Pulmonary artery endothelial cell (primary cell): Measurements from ENCODE around the gene ALX4. TPM values are rescaled to one million over a fixed set of nuclear protein-coding genes. Genes with fewer than 3 reads are reported as not detected.

Experiments used
- DNase-seq: peaks from one replicate; pipeline ENCODE4 v3.0.0-alpha.2; 2011; ENCODE audit warnings: low read depth, low spot score
- total RNA-seq: library from RNA; depleted of rRNA; stranded (reverse); fragments of >200 nt; gene quantifications from 2 replicates; pipeline ENCODE4 v1.2.3, GENCODE V29; 2014

ALX4 gene
- not detected in 2 replicates for total RNA-seq

DNA sequence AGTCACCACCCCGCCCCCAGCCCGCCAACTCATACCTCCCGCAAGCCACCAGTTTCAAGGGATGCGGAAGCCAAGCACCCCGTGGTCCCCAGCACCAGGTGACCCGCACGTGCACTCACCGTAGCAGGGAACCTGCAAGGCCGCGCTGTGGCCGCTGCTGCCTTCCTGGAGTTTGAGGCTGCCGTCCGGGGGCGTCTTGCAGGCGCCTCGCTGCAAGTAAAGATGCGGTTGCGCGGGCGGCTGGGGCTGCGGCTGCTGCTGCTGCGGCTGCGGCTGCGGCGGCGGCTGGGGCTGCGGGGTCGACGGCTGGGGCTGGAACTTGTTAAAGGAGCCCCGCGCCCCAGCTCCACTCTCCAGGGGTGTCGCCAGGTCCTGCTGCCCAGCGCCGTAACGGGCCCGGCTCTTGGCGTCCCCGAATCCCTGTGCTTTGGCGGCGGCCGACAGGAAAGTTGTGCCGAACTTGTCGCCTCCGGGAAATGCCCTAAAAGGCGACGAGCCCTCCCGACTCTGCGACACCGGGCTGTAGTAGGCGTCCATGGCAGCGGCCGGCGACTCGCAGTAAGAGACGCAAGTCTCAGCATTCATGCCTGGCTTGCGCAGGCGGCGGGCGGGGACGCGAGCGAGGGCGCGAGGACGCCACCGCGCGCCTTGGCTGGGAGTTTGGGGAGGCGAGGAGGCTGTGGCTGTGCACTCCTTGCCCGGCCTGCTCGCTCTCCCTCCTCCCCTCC, at the start of gene ALX4:
Gene ALX4 (minus strand): TSS at position 662 of the 728 bp plus-strand sequence. CDS start 77 bp downstream, at position 585.
- no peak for DNase-seq

DNA sequence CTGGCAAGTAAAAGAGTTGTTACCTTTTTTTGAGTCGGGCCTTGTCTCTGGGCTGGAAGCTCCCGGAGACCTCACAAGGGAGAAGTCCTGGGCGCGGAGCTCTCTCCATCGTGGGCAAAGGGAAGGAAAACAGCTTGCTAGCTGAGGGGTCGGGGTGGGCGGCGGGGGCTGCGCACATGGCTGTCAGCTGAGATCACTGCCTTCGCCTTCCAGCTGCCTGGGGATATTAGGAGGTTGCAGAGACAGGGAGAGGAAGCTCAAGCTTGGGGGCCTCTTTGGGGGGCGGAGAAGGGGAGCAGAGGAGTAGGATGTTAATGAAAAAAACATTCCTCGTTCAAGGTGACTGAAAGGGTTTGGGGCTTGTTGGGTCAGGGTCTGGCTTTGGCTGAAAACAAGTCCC, 49.2 kb upstream of the ALX4 start:
- DNase-seq: no peak

DNA sequence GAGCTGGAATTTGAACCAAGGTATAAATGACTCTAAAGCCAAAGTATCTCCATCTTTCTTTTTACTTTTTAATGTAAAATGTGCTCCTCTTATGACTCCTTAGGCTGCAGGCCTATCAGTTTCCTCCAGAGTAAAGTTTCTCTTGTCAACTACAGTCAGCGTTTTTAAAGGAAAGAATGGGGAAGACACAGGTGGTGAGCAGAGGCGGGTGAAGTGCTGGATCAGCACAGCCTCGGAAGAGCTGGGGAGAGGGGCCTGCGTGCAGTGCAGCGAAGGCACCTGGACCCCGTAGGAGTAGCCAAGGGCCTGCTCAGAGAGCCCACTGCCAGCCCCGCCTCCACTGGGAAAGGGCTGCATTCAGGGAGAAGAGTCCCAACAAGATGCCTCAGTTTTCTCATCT, 48.8 kb upstream of the ALX4 start:
- DNase-seq: no peak

DNA sequence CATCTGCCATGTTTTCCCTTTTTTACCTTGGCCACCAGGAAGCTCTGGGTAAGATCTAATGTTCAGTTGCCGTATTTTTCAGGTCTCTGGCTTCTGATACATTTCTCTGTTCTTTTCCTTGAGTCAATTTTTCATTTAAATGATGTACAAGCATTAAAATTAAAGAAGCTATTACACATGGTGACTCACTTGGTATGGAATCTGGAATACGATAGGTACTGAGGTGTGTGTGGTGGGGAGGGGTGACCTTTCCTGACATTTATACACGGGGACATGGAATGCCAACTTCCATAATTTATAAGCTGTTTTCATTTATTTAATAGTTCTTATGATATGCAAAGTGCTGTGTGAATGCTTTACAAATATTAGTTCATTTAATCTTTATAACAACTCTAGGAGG, 47.8 kb upstream of the ALX4 start:
- DNase-seq: no peak

DNA sequence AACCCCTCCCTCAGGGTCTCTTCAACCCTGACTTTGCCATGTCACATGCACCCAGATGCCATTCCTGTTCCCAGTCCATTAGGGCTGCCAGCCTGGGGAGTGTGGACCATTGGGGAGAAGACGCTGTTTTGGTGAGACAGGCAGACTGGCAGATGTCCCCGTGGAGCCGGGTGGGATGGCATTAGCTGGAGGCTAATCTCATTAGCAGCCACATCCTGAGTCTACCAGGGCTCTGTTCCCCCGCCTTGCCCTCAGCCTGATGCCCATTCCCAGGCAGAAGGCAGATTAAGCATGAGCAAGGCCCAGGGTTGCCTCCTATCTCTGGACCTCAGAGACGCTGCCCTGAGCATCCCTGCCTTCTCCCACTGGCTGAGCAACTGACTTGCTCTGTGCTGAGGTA, 46.4 kb upstream of the ALX4 start:
- DNase-seq: no peak

DNA sequence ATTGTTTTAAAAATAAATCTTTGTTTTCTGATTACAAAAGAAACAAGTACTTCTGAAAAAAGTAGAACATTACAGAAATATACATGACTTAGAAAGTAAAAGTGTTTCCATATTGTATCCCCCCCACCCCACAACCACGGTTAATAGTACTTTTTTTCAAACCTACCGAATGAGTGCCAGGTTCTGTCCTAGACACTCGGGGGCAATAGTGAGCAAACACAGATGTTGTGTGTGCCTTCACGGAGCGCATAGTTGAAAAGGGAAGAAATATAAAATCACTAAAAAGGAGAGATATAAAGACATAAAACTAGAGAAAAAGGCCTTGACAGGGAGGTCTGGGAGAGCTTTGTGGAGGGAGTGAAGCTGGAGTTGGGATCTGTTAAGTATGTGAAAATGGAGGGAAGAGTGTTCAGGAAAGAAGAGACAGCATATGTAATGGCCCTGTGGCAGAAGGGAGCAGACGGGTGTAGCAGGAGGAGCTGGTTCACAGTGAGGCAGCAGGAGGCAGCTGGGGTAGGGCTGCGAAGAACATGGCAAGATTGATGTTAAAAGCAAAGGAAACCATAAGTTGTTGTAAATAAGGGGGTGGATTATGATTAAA, 42.1 kb upstream of the ALX4 start:
- DNase-seq: no peak

DNA sequence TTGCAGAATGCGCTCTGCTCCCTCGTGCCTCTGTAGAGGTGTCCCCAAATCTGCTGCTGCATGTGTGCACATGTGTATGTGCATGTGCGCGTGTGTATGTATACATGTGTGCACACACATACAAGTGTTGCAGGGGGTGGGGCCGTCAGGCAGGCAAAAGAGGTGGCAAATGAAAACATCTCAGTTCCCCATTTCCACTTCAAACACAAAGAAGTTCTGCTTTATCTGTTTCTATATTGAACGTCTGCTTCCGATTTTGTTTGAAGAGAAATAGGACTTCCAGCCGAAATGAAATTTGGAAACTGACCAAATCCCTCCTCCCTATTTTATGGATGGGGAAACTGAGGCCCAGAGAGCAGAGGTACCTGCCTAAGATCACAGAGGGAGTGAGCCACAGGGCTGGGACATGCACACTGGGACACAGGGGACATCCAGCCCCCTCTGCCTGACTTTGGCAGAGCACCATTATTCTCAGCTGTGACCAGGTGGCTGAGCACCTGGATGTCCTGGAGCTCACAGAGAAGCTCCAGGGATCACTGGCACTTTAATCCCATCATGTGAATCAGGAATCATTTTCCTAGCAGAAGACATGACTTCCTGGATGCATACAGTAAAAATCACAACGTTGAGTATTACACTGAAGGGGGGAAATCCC, 41.2 kb upstream of the ALX4 start:
- no peak for DNase-seq

DNA sequence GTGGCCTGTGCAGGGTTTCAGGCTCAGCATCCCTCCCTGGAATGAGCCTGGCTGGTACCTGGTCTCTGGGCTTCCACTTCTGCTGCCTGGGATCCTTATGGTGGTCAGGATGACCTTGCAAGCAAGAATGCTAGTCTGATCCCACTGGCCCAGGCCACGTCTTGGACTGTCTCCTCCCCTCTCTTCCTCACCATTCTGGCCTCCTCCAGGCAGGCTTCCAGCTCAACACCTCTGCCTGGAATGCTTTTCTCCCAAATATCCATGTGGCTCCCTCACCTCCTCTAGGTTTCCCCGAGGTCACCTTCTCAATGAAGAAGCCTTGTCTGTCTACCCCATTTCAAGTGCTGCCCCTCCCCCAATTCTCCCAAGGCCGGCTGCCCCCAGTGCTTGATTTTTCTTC, 39.4 kb upstream of the ALX4 start:
- DNase-seq: no peak

DNA sequence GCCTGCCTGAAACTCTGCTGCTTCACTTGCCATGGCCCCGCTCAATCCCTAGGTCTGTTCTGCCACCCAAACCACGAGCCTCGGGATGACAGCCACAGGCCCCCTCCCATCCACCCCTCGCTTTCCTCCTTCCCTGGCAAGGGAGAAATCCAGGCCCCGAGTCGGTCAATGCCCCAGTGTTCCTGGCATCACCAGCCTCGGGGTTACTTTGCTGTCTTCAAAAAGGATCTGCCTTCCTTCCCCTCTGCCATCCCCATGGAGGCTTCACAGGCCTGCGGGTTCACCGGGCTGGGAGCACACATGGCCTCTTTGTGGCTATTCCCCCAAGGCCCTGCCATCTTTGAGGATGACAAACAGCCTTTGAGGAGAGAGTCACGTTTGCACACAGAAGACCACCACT, 38.8 kb upstream of the ALX4 start:
- DNase-seq: no peak

DNA sequence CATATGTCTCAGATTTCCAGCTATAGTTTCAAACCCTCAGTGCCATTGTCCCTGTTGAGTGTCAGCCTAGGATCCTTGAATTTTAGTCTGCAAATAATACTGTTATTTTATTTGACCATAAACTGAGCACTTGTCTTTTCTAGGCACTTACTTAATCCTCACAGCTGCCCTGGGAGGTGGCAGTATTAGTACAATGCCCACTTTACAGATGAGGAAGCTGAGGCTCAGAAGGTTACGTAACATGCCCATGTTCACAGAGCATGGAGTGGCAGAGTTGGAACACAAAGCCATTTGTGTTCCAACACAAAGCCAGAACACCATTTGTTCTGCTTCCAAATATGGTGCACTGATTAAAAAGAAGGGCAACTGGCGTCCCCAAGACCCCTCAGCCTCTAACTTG, 38.2 kb upstream of the ALX4 start:
- no peak for DNase-seq

DNA sequence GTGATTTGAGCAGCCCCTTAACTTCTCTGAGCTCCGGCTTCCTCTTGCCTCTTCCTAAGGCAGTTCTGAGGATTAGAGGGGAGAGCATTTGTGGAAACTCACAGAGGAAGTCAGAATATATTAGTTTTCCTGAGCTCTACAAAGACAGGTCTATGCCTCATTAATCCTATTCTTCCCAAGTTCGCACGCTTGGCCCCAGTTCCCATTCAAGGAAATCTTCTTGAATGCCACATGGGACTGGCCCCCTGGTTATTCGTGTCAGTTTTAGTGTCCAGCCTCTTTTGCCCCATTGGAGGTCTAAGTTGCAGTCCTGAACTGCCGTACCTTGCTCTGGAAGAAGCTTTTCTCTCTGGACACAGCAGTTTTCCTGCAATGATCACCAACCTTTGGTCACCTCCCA, 37.6 kb upstream of the ALX4 start:
- no peak for DNase-seq

DNA sequence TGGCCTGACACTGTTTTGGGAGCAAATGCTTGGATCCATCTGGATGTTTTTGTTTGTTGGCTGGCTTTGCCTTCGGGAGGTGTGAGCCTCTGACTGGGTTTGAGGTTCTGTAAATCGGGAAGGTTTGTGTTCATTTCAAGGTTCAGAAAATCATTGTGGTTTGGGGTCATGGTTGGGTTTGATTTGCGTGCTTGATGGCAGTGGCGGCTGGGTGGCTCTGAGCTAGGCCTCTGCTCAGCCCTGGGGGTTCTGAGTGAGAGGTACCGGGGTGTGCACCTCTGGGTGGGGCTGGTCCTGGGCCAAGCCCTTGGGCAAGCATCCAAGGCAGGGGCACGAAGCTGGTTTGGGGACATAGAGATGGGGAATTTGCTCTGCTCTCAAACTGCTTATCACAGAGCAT, 37.0 kb upstream of the ALX4 start:
- no peak for DNase-seq

DNA sequence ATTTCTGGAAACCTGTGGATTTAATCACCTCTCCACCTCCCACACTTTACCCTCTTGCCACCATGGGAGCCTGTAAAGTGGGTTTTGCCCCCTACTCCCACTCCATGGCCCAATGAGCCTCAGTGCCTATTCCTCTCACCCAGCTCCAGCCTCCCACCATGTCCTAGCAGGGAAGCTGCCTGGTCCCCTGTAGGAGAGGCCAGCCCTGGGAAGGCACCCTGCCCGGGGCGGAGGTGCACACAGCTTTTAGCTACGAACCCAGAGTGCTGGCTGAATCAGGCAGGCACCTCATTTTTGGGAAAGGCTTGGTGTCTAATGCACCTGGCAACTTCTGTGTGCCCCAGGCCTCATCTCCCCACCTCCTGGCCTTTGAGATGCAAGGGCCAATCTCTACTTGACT, 35.8 kb upstream of the ALX4 start:
- no peak for DNase-seq

DNA sequence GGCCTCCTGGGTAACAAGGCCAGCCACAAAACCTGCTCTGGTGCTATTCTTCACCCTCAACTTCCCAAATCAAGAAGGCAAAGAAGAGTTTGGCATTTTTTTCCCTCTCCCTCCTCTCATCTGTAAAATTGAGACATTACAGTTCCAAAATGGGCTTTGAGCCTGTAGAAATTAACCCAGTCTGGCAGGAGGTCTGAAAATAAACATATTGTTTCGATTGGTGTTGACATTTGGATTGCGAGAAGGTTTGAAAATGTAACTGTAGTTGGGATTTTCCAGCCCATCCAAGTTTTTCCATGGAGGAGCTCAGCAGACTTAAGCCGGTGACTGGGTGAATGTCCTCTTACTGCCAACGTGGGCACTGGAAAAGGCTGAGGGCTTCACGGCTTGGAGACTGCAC, 35.0 kb upstream of the ALX4 start:
- no peak for DNase-seq

DNA sequence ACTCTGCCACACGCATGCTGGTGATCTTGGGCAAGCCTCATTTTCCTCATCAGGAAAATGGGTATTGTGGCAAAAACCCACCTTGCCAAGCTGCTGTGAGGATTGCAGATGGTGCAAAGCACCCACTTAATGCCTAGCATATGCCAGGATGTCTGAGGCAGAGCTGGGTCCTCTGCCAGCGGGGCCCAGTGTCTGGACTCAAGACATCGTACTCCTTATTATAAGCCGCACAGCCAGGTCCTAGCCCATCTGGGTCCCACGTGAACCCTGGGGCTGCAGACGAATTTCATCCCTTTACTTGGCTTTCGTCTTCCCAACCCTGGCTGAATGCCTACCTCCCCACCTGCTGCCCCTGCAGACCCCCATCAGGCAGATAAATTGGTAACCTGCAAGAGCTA, 34.5 kb upstream of the ALX4 start:
- no peak for DNase-seq

DNA sequence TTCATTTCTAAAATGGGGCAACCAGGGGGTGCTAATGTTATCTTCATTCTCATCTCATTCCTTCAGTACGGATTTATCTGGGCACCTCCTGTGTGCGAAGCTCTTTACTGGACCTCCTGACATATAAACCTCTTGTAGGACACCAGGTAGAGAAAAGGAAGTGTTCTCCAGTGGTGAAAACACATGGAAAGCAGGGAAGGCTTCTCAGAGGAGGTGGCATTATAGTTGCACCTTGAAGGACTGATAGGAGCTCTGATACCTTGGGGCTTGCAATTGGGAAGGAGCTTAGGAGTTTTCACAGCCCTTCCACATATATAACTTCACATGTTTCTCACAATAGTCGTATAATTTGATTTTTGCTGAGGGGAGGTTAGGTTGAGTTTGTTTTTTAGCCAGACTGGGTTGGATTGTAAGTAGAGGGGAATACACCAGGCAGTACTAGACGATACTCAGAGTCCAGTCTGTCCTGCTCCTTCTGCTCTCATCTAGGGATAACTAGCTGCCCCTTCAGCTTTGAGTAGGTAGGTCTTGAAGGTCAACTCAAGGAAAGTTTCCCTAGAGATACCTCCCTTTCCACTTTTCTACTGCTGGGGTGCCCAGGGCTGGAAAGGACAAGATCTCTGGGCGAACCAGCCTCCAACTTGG, 34.0 kb upstream of the ALX4 start:
- no peak for DNase-seq

DNA sequence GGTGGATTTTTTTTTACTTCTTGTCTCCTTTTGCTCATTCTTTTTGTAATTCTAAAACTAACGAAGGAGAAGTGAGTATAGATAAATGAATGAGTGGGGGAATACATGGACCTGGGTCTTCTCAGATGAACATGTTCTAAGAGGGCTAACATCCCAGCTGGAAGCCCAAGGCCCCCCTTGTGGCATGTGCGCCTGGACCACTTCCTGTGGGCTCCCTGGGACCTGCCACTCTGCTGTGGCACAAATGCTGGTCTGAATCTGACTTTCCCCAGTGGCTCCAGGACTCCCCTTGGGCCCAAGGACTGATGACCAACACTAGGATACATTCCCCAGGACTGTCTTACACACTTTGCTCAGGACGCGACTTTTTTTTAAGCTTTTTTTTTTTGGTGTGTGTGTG, 32.7 kb upstream of the ALX4 start:
- no peak for DNase-seq

DNA sequence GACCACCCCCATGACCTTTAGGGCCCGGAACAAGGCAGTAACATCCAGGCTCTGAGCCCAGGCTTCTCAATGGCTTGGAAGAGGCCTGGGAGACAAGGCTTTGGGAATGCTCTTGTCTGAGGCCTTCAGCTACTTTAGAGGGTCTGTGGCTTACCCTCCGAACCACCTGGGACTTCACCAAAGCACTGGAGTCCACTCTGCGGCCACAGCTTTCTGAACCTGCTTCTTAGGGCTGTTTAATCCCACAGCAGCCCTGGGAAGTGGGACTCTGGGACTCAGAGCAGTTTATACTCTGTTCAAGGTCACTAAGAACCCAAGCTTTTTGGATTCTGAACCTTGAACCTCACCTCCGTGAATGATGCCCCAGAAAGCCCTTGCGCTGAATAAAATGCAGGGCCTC, 30.7 kb upstream of the ALX4 start:
- DNase-seq: no peak

DNA sequence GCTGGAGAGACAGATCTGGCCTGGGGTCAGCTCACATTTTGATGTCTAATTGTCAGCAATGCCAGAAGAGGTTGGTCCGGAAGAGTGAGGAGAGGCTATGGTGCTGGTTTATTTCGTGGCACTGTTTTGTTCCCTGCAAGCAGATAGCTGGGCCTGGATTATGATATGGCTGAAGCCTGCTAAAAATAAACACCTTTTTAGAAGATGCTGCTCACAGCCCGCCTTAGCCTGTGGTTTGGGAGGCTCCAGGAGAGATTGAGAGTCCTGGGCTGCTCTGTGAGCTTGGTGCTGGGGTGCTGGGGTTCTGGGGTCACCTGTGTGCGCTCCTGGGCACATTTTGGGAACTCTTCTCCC, 29.6 kb upstream of the ALX4 start:
- DNase-seq: no peak

DNA sequence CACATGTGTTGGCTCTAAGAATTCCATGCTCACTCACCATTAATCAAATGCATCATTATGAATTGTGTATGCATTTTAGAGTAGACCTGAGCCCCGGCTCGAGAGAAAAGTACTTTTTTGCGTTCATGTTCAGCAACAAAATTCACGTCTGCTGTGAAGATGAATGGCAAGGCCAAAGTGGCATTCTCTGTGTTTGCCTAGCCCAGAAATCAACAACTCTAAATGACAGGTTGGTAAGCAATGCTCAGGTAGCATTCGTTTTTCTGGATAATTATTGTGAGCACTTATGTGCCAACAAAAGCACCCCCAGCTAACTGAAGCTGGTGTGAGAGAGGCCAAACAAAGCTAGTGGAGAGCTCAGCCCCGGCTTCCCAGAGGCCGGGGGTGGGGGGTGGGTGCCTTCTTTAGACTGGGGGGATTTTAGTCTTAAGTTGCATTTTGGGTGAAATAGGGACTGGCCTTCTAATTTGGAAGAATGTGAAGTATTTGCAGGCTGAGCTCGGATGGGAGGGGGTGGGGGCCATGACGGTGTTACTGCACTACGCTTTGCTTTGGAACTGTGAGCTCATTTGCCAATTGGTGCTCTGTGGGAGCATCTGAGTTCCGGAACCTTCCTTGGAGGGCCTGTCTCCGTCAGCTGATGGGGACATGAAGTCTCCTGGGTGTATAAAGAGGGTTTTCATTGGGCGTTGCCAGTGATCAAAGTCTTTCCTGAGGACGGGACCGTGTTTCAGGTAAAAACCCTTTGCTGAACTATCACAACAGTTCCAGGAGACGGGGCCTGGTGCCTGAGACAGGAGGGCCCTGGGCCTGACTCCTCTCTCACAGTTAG, 29.0 kb upstream of the ALX4 start:
- no peak for DNase-seq

DNA sequence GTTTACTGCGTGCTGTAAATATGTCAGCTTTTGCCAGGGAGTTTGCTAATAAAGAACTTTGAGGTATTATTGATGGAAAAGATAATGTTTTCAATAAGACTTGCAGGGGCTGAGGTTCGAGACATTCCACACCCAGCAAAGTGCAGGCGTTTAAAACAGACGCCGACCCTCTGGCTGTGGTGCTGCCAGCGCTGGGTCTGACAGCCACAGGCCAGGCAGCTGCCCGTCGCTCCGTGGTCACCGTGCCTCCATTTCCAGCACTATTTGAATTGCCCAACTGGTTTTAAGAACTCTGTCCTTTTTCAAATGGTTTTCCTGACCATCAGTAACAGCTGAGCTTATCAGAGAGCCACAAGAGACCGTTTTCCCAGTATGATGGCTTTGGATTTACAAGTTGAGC, 28.1 kb upstream of the ALX4 start:
- no peak for DNase-seq

DNA sequence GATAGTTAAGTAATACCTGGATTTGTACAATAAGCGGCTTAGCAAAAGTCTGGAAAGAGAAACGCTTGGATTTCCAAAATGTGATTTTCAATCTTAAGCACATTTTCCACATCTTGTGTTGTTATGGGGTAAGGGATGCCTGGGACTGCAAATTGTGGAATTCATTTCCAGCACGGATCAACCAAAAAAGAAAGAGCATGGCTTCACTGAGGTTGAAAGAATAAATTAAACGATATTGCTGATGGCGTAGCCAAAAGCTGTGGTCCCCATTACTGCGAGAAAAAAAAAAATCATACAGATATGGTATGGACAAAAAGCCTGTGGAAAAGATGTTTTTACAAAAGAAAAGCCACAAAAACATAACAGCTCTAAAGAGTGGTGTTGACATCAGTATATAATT, 26.0 kb upstream of the ALX4 start:
- DNase-seq: no peak
